WERI-Rb-1 (cell line): ENCODE results near the gene PRSS36.

Source experiments
- DNase-seq: peaks from one replicate; pipeline ENCODE4 v3.0.0-alpha.2; 2020
- H3K27ac ChIP-seq: fragments of 250-450 bp; sonication (Bioruptor Pico); 2 replicates; pipeline ENCODE4 v1.5.1; 2020; ENCODE audit warnings: mild to moderate bottlenecking, moderate library complexity
- H3K27me3 ChIP-seq: fragments of 250-450 bp; sonication (Bioruptor Pico); 2 replicates; pipeline ENCODE4 v1.5.1; 2021; ENCODE audit warnings: mild to moderate bottlenecking, low read depth, moderate library complexity; ENCODE audit not compliant: insufficient read depth, severe bottlenecking
- H3K36me3 ChIP-seq: fragments of 250-450 bp; sonication (Bioruptor Pico); 2 replicates; pipeline ENCODE4 v1.5.1; 2020; ENCODE audit warnings: mild to moderate bottlenecking, moderate library complexity
- H3K4me3 ChIP-seq: 2 replicates; pipeline ENCODE4 v1.5.1; 2011; ENCODE audit warnings: low read depth, mild to moderate bottlenecking, control low read depth, low read length
- H3K9me3 ChIP-seq: fragments of 250-450 bp; sonication (Bioruptor Pico); 2 replicates; pipeline ENCODE4 v1.5.1; 2021; ENCODE audit warnings: mild to moderate bottlenecking, moderate library complexity; ENCODE audit not compliant: severe bottlenecking
- CTCF ChIP-seq: IDR thresholded peaks from 2 replicates; pipeline ENCODE4 v1.5.1; 2011; ENCODE audit warnings: low read depth, mild to moderate bottlenecking, control low read depth, inconsistent platforms, low read length

The PRSS36 gene

DNA sequence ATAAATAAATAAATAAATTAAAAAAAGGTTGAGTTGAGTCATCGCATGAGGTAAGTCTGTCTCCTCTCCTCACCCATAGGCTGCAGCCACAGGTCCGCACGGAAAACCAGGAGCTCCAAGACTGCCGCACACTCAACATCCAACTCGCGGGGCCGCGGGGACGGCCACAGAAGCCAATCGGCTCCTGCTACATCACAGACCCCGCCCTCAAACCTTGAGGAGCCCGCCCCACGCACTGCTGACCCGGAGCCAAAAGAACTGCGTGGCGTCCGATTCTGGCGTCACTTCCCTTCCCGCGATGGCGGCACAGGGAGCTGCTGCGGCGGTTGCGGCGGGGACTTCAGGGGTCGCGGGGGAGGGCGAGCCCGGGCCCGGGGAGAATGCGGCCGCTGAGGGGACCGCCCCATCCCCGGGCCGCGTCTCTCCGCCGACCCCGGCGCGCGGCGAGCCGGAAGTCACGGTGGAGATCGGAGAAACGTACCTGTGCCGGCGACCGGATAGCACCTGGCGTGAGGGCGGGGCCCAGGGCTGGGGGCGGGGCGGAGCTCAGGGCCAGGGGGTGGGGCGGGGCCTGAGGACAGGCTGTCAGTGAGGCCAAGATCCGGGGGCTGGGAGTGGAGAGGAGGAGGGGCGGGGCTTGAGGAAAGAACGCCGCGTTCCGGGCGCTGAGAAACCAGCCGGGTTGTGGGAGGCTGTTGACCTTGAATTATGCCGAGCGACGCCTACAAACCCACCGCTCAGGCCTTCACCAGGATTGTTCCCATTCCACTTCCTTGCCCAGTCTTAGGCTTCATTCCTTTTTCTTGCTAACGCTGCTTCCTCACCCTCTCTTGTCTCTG lies 32.3 kb downstream of the PRSS36 start, which contains the start of gene KAT8:
TSS of gene KAT8 (plus strand) at position 281 of the 839 bp plus-strand sequence. CDS start at position 299, 18 bp downstream.
- H3K4me3 ChIP-seq: peak within 1 kb of the TSS; percentile 57
- no peaks in the 10 kb centered on the region for H3K27me3 ChIP-seq
- H3K9me3 ChIP-seq: no peaks in the 10 kb centered on the region
- DNase-seq: peak; percentile 98
- peak within 1 kb of the TSS; percentile 91 for H3K27ac ChIP-seq
- H3K36me3 ChIP-seq: peaks cover 49% of the 10 kb centered on the region
- TF ChIP-seq CTCF: no peak

DNA sequence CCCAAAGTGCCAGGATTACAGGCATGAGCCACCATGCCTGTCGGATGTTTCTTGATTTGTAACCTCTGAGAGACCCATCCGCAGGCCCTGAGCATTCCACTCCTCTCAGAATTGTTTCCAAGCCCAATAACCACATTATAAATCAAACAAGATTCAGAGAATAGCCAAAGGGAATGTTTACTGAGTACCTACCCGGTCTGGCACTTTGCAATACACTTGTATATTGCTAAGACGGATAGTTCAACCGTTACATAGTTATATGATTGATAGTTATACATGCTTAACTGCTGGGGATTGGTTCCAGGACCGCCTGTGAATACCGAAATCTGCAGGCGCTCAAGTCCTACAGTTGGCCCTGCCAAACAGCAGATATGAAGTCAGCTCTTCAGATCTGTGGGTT lies 35.4 kb downstream of the PRSS36 start:
- Histone ChIP-seq H3K36me3 (peaks cover 50% of the 10 kb centered on the region), H3K9me3 (no peaks in the 10 kb centered on the region), H3K27me3 (no peaks in the 10 kb centered on the region), H3K4me3 (no peak overlapping the region), H3K27ac (no peak overlapping the region)
- DNase-seq: no peak
- no peak for TF ChIP-seq CTCF

- Histone ChIP-seq H3K27ac (no peak overlapping the region), H3K4me3 (no peak overlapping the region)
Observed at GRCh38 chr16:31113121-31114120, 36.4 kb downstream of the PRSS36 start.

DNA sequence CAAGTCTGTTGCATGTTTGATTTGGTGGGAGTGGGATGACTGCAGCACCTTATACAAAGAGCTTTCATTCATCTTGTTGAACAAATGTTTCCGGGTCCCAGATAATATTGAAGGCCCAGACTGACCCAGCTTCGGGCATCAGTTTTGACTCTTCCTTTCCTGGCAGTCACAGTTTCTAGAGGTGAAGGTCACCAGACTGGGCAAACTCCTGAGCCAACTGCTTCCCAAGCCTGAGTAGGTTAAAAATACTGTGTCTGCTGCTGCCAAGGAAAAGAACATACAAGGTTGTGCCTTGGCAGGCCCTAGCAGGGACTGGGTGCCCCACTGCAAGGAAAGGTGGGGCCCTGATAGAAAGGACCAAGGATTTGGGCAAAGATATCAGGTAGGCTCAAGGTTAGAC lies 37.2 kb downstream of the PRSS36 start:
- Histone ChIP-seq H3K4me3 (no peak overlapping the region), H3K27me3 (no peaks in the 10 kb centered on the region), H3K27ac (no peak overlapping the region), H3K36me3 (peaks cover 44% of the 10 kb centered on the region), H3K9me3 (no peaks in the 10 kb centered on the region)
- TF ChIP-seq CTCF: no peak
- no peak for DNase-seq

More at GRCh38 chr16:31113121-31114120, 36.4 kb downstream of the PRSS36 start:
- no peak for TF ChIP-seq CTCF
- Histone ChIP-seq H3K9me3 (no peaks in the 10 kb centered on the region), H3K36me3 (peaks cover 46% of the 10 kb centered on the region), H3K27me3 (no peaks in the 10 kb centered on the region)
- no peak for DNase-seq

DNA sequence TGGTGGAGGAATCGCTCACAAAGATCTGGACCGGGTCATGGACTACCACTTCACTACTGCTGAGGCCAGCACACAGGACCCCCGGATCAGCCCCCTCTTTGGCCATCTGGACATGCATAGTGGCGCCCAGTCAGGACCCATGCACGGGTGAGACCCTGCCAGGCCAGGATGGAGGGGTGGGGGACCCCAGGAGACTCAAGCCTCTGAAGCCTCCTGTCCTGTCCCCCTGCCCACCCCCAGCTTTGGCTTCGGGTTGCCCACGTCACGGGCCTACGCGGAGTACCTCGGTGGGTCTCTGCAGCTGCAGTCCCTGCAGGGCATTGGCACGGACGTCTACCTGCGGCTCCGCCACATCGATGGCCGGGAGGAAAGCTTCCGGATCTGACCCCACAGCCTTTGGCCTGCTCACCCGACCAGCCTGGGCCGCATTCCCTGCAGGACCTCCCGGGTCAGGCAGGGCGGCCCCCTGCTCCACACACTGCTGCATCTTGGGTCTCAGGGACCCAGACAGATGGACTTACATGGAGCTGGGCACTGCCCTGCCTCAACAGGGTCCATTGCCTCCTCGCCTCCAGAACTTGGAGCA lies 37.9 kb downstream of the PRSS36 start:
- H3K36me3 ChIP-seq: peaks cover 44% of the 10 kb centered on the region
- H3K27ac ChIP-seq: no peak overlapping the region
- H3K9me3 ChIP-seq: no peaks in the 10 kb centered on the region
- no peak overlapping the region for H3K4me3 ChIP-seq
- DNase-seq: no peak
- TF ChIP-seq CTCF: no peak
- H3K27me3 ChIP-seq: no peaks in the 10 kb centered on the region
